ENCODE results near the gene LRCOL1.

Gene LRCOL1

DNA sequence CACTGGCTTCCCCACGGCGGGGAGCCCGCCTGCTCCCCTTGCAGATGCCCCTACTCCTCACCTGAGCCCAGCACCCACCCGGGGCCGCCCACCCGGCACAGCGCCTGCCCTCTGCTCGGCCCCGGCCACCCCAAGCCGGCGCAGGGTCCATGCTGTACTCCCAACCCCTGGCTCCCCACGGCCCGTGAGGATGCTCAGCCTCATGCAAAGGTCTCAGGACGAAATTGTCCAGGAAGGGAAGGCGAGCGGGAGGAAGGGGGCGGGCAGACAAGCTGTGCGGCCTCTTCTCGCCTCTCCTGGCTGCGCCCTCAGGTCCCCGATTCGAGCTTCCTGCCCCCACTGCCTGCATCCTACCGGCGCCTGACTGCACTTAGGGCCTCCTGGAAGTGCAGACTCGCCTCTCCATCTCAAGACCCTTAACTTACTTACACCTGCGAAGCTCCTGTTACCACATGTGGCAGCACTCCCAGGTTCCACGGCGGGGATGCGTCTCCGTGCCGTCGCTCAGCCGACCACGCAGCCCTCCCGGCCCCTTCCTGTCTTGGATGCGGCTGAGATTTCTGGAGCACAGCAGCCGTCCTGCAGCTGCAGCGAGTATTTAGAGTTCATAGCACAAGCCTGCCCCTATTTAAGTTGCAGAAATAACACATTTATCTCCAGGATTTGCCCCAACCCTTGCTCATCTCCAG is 18.0 kb downstream of the LRCOL1 start:
- Histone ChIP-seq H3K4me3 (ENCODE audit: low read length) (no peak overlapping the region), H3K27me3 (ENCODE audit: control insufficient read depth, insufficient read depth, low read length) (peaks cover 24% of the 10 kb centered on the region), H3K9me3 (replicated peaks; ENCODE audit: low read length) (no peaks in the 10 kb centered on the region), H3K4me2 (ENCODE audit: low read length) (no peak overlapping the region), H3K36me3 (ENCODE audit: insufficient read depth, low read length) (no peaks in the 10 kb centered on the region), H3K9ac (ENCODE audit: low read depth, low read length) (no peak overlapping the region), H3K4me1 (ENCODE audit: control insufficient read depth, insufficient read depth, low read length) (peaks cover 6% of the 10 kb centered on the region)

DNA sequence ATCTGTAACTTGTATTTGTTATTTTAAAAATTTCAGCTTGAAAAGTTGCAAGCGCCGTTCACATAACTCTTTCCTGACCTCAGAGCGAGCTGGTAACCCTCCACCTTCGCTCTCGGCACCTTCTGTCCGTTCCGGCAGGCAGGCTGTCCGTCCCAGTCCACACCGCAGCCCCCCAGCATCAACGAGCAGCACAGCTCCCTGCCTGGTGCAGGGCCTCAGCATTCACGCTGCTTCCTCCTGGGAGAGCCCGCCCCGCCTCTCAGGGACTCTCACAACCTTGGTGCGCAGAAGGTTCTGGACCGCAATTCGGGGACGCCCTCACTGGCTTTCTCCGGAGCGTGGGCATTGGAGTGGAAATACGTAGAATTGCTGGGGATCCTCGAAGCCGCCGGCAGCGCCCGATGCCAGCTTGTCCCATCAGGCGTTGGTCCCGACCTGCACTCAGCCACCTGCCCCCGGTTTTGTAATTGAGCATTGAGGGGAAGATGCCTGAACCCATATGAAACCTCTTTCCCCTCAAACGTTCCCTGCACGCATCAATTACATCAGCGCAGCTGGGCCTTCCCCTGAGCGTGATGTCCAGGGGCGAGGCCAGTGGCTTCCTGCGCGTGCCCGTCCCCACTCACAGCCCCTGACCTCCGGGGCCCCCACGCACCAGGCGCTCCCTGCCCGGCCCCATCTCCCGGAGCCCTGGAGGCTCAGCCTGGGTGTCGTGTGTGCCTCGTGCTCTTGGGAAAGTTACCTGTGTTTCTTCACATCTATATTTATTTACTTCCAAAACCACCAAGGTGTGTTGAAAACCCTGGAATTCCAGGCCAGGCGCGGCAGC is 19.1 kb downstream of the LRCOL1 start:
- Histone ChIP-seq H3K4me3 (ENCODE audit: low read length) (no peak overlapping the region), H3K9me3 (replicated peaks; ENCODE audit: low read length) (no peaks in the 10 kb centered on the region), H3K4me1 (ENCODE audit: control insufficient read depth, insufficient read depth, low read length) (peaks cover 6% of the 10 kb centered on the region), H3K4me2 (ENCODE audit: low read length) (no peak overlapping the region), H3K36me3 (ENCODE audit: insufficient read depth, low read length) (no peaks in the 10 kb centered on the region), H3K27me3 (ENCODE audit: control insufficient read depth, insufficient read depth, low read length) (peaks cover 22% of the 10 kb centered on the region), H3K9ac (ENCODE audit: low read depth, low read length) (no peak overlapping the region)

DNA sequence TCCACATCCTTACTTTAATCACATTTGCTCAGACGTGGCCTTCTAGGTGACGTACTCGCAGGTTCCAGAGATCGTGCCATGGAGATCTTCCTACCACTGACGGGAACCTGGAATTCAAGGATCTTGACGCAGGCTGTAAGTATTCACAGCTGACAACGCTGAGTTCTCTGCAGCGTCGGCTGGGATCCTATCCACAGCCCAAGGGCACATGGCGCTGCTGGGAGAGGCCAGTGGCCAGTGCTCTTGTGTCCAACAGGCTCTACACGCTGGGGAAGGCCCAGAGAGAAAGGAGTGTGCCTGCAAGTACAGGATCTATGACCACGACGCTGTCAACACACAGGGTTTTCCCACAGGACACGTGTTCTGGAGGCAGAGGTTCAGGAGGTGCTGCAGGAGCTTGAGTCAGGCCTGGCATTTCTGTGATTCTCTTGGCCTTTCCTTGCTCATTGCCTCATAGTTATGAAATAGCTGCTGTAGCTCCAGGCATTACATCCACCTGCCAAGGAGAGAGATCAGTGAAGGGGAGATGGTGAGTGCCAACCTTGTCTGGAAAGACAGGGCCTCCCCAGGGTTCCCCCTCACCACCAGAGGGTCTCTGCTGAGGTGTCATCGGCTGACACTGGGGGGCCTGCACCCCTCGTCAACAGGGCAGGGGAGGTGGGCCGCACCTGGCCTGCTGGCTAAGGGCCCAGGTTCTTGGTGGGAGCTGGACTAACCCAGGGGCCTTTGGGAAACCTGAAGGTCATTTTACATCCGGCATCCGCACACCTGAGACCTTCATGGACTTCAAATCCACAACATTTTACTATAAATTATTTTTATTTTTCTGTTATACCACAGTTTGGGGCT is 21.3 kb downstream of the LRCOL1 start:
- H3K9me3 ChIP-seq (replicated peaks; ENCODE audit: low read length) = no peaks in the 10 kb centered on the region
- H3K4me2 ChIP-seq (ENCODE audit: low read length) = no peak overlapping the region
- peaks cover 17% of the 10 kb centered on the region for H3K27me3 ChIP-seq (ENCODE audit: control insufficient read depth, insufficient read depth, low read length)
- no peak overlapping the region for H3K4me3 ChIP-seq (ENCODE audit: low read length)
- H3K36me3 ChIP-seq (ENCODE audit: insufficient read depth, low read length) = no peaks in the 10 kb centered on the region
- H3K4me1 ChIP-seq (ENCODE audit: control insufficient read depth, insufficient read depth, low read length) = no peaks in the 10 kb centered on the region
- no peak overlapping the region for H3K9ac ChIP-seq (ENCODE audit: low read depth, low read length)

DNA sequence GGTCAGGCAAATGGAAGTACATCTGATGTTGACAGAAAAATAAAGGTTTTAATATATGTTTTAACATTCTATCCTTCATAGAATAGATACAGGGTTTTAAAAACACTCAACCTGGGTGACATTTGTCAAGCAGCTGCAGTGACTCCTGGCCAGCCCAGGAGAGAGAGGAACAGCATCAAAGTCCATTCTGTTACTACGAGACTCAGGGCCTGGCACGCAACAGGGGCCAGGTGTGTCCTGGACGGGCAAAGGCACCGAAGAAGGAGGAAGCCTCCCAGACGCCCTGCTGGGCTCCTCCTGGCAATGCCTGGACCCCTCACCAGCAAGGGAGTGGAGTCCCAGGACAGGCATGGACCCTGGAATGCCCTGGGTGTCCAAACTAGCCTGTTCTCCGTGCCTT is 22.1 kb downstream of the LRCOL1 start:
- H3K4me2 ChIP-seq (ENCODE audit: low read length) = no peak overlapping the region
- peaks cover 17% of the 10 kb centered on the region for H3K27me3 ChIP-seq (ENCODE audit: control insufficient read depth, insufficient read depth, low read length)
- no peaks in the 10 kb centered on the region for H3K36me3 ChIP-seq (ENCODE audit: insufficient read depth, low read length)
- H3K9me3 ChIP-seq (replicated peaks; ENCODE audit: low read length) = no peaks in the 10 kb centered on the region
- H3K9ac ChIP-seq (ENCODE audit: low read depth, low read length) = no peak overlapping the region
- H3K4me1 ChIP-seq (ENCODE audit: control insufficient read depth, insufficient read depth, low read length) = no peaks in the 10 kb centered on the region
- no peak overlapping the region for H3K4me3 ChIP-seq (ENCODE audit: low read length)

DNA sequence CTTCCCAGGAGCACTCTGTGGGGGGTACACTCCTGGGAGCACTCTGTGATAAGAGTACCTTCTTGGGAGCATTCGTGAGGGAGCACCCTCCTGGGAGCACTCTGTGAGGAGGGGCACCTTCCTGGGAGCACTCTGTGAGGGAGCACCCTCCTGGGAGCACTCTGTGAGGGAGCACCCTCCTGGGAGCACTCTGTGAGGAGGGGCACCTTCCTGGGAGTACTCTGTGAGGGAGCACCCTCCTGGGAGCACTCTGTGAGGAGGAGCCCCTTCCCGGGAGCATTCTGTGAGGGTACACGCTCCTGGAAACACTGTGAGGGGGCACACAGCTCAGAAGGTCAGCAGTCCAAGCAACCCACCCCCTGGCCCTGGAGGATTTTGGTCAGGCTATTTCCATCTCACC is 22.6 kb downstream of the LRCOL1 start:
- H3K9me3 ChIP-seq (replicated peaks; ENCODE audit: low read length) = no peaks in the 10 kb centered on the region
- H3K27me3 ChIP-seq (ENCODE audit: control insufficient read depth, insufficient read depth, low read length) = peaks cover 14% of the 10 kb centered on the region
- H3K4me1 ChIP-seq (ENCODE audit: control insufficient read depth, insufficient read depth, low read length) = no peaks in the 10 kb centered on the region
- H3K36me3 ChIP-seq (ENCODE audit: insufficient read depth, low read length) = no peaks in the 10 kb centered on the region
- no peak overlapping the region for H3K4me3 ChIP-seq (ENCODE audit: low read length)
- no peak overlapping the region for H3K9ac ChIP-seq (ENCODE audit: low read depth, low read length)
- H3K4me2 ChIP-seq (ENCODE audit: low read length) = no peak overlapping the region

DNA sequence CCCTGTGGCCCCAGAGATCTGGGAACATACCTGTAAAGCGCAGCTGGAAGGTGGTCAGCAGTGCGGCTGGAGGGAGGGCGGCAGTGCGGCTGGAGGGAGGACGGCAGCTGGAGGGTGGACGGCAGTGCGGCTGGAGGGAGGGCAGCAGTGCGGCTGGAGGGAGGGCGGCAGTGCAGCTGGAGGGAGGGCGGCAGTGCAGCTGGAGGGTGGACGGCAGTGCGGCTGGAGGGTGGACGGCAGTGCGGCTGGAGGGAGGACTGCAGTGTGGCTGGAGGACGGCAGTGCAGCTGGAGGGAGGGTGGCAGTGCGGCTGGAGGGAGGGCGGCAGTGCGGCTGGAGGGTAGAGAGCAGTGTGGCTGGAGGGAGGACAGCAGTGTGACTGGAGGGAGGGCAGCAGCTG is 23.5 kb downstream of the LRCOL1 start:
- Histone ChIP-seq H3K4me2 (ENCODE audit: low read length) (no peak overlapping the region), H3K9ac (ENCODE audit: low read depth, low read length) (no peak overlapping the region), H3K4me3 (ENCODE audit: low read length) (no peak overlapping the region)

DNA sequence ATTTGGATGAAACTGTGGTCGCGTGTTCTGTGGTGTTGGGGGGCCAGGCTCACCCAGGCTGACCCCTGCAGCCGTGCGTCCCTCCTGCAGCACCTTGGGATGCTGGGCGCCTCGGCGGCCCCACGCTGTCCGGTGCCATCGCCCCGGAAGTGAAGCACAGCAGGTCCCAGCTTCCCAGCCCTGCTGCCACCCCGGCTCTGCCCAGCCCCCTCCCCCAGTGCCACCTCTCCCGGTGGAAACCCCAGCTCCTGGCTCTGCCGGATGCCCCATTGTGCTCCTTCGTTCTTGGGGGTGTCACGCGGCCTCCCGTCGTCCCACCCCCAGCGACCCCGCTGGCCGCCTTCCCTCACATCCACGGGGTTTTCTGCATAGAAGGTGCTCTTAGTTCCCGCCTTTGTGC is 25.2 kb downstream of the LRCOL1 start:
- H3K9me3 ChIP-seq (replicated peaks; ENCODE audit: low read length) = no peaks in the 10 kb centered on the region
- no peaks in the 10 kb centered on the region for H3K4me1 ChIP-seq (ENCODE audit: control insufficient read depth, insufficient read depth, low read length)
- peaks cover 12% of the 10 kb centered on the region for H3K27me3 ChIP-seq (ENCODE audit: control insufficient read depth, insufficient read depth, low read length)
- H3K4me2 ChIP-seq (ENCODE audit: low read length) = no peak overlapping the region
- no peak overlapping the region for H3K4me3 ChIP-seq (ENCODE audit: low read length)
- H3K36me3 ChIP-seq (ENCODE audit: insufficient read depth, low read length) = no peaks in the 10 kb centered on the region
- H3K9ac ChIP-seq (ENCODE audit: low read depth, low read length) = no peak overlapping the region

More for the DNA sequence above, 23.5 kb downstream of the LRCOL1 start:
- H3K4me1 ChIP-seq (ENCODE audit: control insufficient read depth, insufficient read depth, low read length) = no peaks in the 10 kb centered on the region
- no peaks in the 10 kb centered on the region for H3K36me3 ChIP-seq (ENCODE audit: insufficient read depth, low read length)
- H3K27me3 ChIP-seq (ENCODE audit: control insufficient read depth, insufficient read depth, low read length) = peaks cover 12% of the 10 kb centered on the region
- no peaks in the 10 kb centered on the region for H3K9me3 ChIP-seq (replicated peaks; ENCODE audit: low read length)

DNA sequence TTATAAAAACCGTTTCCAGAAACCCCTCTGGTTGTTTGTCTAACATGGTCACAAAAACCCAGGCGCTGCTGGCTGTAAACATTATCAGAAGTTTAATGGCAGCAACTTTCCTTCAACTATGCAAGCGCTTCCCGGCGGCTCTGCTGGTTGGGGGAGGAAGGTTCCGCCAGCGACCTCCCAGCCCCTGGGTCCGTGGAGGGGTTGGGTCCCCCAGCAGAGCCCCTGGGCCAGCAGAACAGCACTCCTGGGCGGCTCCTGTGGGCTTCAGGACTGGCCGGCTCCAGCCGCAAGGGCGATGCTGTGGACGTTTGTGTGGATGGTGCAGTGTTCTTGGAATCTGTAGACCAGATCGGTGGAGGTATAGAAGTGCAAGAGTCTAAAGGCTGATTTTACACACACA is 26.0 kb downstream of the LRCOL1 start:
- peaks cover 12% of the 10 kb centered on the region for H3K27me3 ChIP-seq (ENCODE audit: control insufficient read depth, insufficient read depth, low read length)
- no peak overlapping the region for H3K4me2 ChIP-seq (ENCODE audit: low read length)
- H3K9ac ChIP-seq (ENCODE audit: low read depth, low read length) = no peak overlapping the region
- no peaks in the 10 kb centered on the region for H3K9me3 ChIP-seq (replicated peaks; ENCODE audit: low read length)
- no peak overlapping the region for H3K4me3 ChIP-seq (ENCODE audit: low read length)
- H3K36me3 ChIP-seq (ENCODE audit: insufficient read depth, low read length) = no peaks in the 10 kb centered on the region
- H3K4me1 ChIP-seq (ENCODE audit: control insufficient read depth, insufficient read depth, low read length) = no peaks in the 10 kb centered on the region

DNA sequence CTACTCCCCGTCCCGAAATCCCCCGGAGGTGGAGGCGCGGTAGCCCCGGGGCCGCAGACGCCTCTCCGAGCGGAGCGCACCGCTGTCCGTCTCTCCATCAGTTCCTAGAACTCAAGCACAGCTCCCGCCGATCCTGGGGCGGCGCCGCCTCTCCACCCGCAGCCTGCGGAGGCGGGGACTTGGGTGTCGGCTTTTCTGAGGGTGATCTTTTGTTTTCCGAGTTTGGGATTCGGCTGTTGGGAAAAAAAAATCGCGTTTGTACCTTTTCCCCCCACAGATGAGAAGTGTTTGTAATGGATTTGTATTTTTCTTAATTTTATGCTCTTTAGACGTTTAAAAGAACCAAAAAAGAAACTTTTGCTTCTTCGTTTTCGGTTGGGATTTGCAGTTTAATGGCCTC is 26.6 kb downstream of the LRCOL1 start:
- no peak overlapping the region for H3K4me2 ChIP-seq (ENCODE audit: low read length)
- H3K36me3 ChIP-seq (ENCODE audit: insufficient read depth, low read length) = no peaks in the 10 kb centered on the region
- H3K4me3 ChIP-seq (ENCODE audit: low read length) = no peak overlapping the region
- no peaks in the 10 kb centered on the region for H3K9me3 ChIP-seq (replicated peaks; ENCODE audit: low read length)
- peaks cover 6% of the 10 kb centered on the region for H3K27me3 ChIP-seq (ENCODE audit: control insufficient read depth, insufficient read depth, low read length)
- no peak overlapping the region for H3K9ac ChIP-seq (ENCODE audit: low read depth, low read length)
- no peaks in the 10 kb centered on the region for H3K4me1 ChIP-seq (ENCODE audit: control insufficient read depth, insufficient read depth, low read length)

DNA sequence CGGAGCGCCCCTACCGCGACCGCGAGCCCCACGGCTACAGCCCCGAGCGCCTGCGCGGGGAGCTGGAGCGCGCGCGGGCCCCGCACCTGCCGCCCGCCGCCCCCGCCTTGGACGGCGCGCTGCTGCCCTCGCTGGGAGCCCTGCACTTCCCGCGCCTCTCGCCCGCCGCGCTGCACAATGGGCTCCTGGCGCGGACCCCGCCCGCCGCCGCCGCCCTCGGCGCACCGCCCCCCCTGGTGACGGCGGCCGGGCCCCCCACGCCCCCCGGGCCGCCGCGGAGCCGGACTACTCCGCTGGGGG is 27.0 kb downstream of the LRCOL1 start:
- Histone ChIP-seq H3K36me3 (ENCODE audit: insufficient read depth, low read length) (no peaks in the 10 kb centered on the region), H3K4me3 (ENCODE audit: low read length) (no peak overlapping the region), H3K4me2 (ENCODE audit: low read length) (no peak overlapping the region), H3K27me3 (ENCODE audit: control insufficient read depth, insufficient read depth, low read length) (peaks cover 2% of the 10 kb centered on the region), H3K4me1 (ENCODE audit: control insufficient read depth, insufficient read depth, low read length) (no peaks in the 10 kb centered on the region), H3K9ac (ENCODE audit: low read depth, low read length) (no peak overlapping the region), H3K9me3 (replicated peaks; ENCODE audit: low read length) (no peaks in the 10 kb centered on the region)

DNA sequence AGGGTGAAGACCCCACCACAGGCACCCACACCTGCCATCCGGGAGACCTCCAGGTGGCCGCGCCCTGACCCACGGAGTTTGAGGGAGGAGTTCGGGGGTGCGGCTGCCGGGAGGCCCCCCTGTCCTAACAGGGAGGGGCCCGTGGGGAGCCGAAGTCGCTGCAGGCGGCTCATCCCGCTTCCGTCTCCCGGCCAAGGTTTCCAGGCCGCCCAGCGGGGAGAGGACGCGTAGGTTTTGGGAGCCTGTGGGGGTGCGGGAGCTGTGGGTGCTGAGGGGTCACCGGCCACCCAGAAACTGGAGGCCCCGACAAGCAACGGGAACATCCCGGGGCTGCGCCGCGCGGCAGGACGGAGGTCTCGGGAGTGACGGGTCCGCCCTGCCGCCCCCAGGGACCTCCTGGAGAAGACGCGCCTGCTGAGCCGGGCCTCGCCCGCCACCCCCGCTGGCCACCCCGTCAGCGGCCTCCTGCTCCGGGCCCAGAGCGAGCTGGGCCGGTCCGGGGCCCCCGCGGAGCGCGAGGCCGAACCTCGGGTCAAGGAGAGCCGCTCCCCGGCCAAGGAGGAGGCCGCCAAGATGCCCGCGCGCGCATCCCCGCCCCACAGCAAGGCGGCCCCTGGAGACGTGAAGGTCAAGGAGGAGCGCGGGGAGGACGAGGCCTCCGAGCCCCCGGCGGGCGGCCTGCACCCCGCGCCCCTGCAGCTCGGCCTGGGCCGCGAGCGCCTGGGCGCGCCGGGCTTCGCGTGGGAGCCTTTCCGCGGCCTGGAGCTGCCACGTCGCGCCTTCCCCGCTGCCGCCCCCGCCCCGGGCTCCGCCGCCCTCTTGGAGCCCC is 27.6 kb downstream of the LRCOL1 start:
- Histone ChIP-seq H3K9me3 (replicated peaks; ENCODE audit: low read length) (no peaks in the 10 kb centered on the region), H3K4me3 (ENCODE audit: low read length) (no peak overlapping the region), H3K4me1 (ENCODE audit: control insufficient read depth, insufficient read depth, low read length) (no peaks in the 10 kb centered on the region), H3K36me3 (ENCODE audit: insufficient read depth, low read length) (no peaks in the 10 kb centered on the region), H3K27me3 (ENCODE audit: control insufficient read depth, insufficient read depth, low read length) (no peaks in the 10 kb centered on the region), H3K4me2 (ENCODE audit: low read length) (no peak overlapping the region), H3K9ac (ENCODE audit: low read depth, low read length) (no peak overlapping the region)
